Spleen (tissue), 7 donors: Measurements from ENCODE around the gene KRT27.

Experiments
- POLR2A ChIP-seq, 3 donors: fragments of 450-650 bp; IDR thresholded peaks; one replicate each; pipeline ENCODE4 v1.5.1; 2017; ENCODE audit warnings: antibody characterized with exemption in 3 of 3, mild to moderate bottlenecking in 1 of 3
- TF ChIP-seq, protein P1 (sequence below), 11 experiments: fragments of 200-600 bp in 7 of 11; fragments of 450-650 bp in 4 of 11; sonication (generic) in 4 of 11; IDR thresholded peaks in 8 of 11; conservative IDR thresholded peaks in 3 of 11; 1 replicate in 7 of 11; 2 replicates in 4 of 11; pipeline versions ENCODE4 v1.4.0 to v1.8.0; 2016 to 2021; ENCODE audit warnings: antibody characterized with exemption in 11 of 11, inconsistent platforms in 4 of 11, mild to moderate bottlenecking in 1 of 11
- donor health status: DM: no; HTN: no; CAD: no; lungs with moderate emphysema.
- donor health status: DM: no; HTN: no; CAD: no.
- donor health status: DM: no; HTN: no; CAD: no.

- TF ChIP-seq, protein P1, sequence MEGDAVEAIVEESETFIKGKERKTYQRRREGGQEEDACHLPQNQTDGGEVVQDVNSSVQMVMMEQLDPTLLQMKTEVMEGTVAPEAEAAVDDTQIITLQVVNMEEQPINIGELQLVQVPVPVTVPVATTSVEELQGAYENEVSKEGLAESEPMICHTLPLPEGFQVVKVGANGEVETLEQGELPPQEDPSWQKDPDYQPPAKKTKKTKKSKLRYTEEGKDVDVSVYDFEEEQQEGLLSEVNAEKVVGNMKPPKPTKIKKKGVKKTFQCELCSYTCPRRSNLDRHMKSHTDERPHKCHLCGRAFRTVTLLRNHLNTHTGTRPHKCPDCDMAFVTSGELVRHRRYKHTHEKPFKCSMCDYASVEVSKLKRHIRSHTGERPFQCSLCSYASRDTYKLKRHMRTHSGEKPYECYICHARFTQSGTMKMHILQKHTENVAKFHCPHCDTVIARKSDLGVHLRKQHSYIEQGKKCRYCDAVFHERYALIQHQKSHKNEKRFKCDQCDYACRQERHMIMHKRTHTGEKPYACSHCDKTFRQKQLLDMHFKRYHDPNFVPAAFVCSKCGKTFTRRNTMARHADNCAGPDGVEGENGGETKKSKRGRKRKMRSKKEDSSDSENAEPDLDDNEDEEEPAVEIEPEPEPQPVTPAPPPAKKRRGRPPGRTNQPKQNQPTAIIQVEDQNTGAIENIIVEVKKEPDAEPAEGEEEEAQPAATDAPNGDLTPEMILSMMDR (IDR thresholded peaks at IDR 0.05 in 8 of 11, conservative IDR thresholded peaks at IDR 0.05 in 3 of 11): no peak
- TF ChIP-seq POLR2A (IDR thresholded peaks at IDR 0.05): no peak
Measured at GRCh38 chr17:40763752-40764151, 18.6 kb downstream of the KRT27 start.
